NCI-H510A (cell line): ENCODE measurements around the gene LGR6.
"Not testable (repeated sequence)": the region's sequence is repeated elsewhere in the genome, so short reads cannot be mapped to it uniquely, and the experiment has no call there.

Source experiments
- DNase-seq: peaks from one replicate; lab custom pipeline; 2025; lab: John Stamatoyannopoulos, UW

LGR6 gene

GRCh38 chr1:202333861-202334260 lies 140.3 kb downstream of the LGR6 start:
- DNase-seq: no peak

GRCh38 chr1:202343652-202344349 lies 150.2 kb downstream of the LGR6 start:
- peak; percentile 35 for DNase-seq

- no peak for DNase-seq
Measured at GRCh38 chr1:202348005-202348508, 154.5 kb downstream of the LGR6 start.

GRCh38 chr1:202348509-202349205 lies 155.1 kb downstream of the LGR6 start, which contains the start of gene PPP1R12B:
TSS of gene PPP1R12B (plus strand) at chr1:202348699. CDS start at chr1:202348852, 153 bp downstream.
- peak; percentile 99 for DNase-seq

- no peak for DNase-seq
Measured at GRCh38 chr1:202349206-202349928, 155.8 kb downstream of the LGR6 start.

- no peak for DNase-seq
Measured at GRCh38 chr1:202351725-202352124, 158.1 kb downstream of the LGR6 start.

- not testable (repeated sequence) for DNase-seq
Measured at GRCh38 chr1:202352583-202353197, 159.1 kb downstream of the LGR6 start.

- no peak for DNase-seq
Measured at GRCh38 chr1:202355944-202356553, 162.4 kb downstream of the LGR6 start.

GRCh38 chr1:202357506-202357905 lies 163.9 kb downstream of the LGR6 start:
- no peak for DNase-seq

GRCh38 chr1:202361224-202361623 lies 167.6 kb downstream of the LGR6 start:
- no peak for DNase-seq

GRCh38 chr1:202361701-202362100 lies 168.1 kb downstream of the LGR6 start:
- no peak for DNase-seq

- DNase-seq: no peak
Measured at GRCh38 chr1:202362212-202362611, 168.6 kb downstream of the LGR6 start.

- no peak for DNase-seq
Measured at GRCh38 chr1:202365092-202365815, 171.7 kb downstream of the LGR6 start.

GRCh38 chr1:202367271-202367670 lies 173.7 kb downstream of the LGR6 start:
- no peak for DNase-seq
